HepG2 (cell line): Measurements from ENCODE around the gene NCMAP.

Source experiments
- CEBPZ ChIP-seq: IDR thresholded peaks from 2 replicates; pipeline ENCODE4 v1.6.1; 2012; ENCODE audit warnings: low read length, improper control_type of control experiment
- CTCF ChIP-seq: sonication (generic); formaldehyde crosslinking; IDR thresholded peaks from 2 replicates; pipeline ENCODE4 v1.5.0; 2020; ENCODE audit warnings: mild to moderate bottlenecking, missing genetic modification reagents, moderate library complexity
- HDAC2 ChIP-seq: sonication (generic); formaldehyde crosslinking; IDR thresholded peaks from 2 replicates; pipeline ENCODE4 v1.4.0; 2020; ENCODE audit warnings: missing genetic modification reagents
- HMG20B ChIP-seq: conservative IDR thresholded peaks from 2 replicates; pipeline ENCODE4 v1.6.1; 2016; ENCODE audit warnings: missing genetic modification reagents, missing compliant biosample characterization
- HMGXB3 ChIP-seq: sonication (generic); formaldehyde crosslinking; IDR thresholded peaks from 2 replicates; pipeline ENCODE4 v1.4.0; 2020; ENCODE audit warnings: missing genetic modification reagents, borderline replicate concordance
- KLF13 ChIP-seq: sonication (generic); formaldehyde crosslinking; IDR thresholded peaks from 2 replicates; pipeline ENCODE4 v1.4.0; 2020; ENCODE audit warnings: mild to moderate bottlenecking, missing genetic modification reagents
- POLR2A ChIP-seq, 2 experiments: IDR thresholded peaks; 2 replicates each; pipeline ENCODE4 v1.6.1; 2011; ENCODE audit warnings: low read depth in 2 of 2, low read length in 2 of 2, mild to moderate bottlenecking in 1 of 2, moderate library complexity in 1 of 2; ENCODE audit not compliant: insufficient read depth in 1 of 2
- RBFOX2 ChIP-seq: fragments of 200-400 bp; formaldehyde crosslinking; IDR thresholded peaks from 2 replicates; pipeline ENCODE4 v1.6.1; 2017; ENCODE audit warnings: low read depth, mild to moderate bottlenecking, low read length
- SNAPC2 ChIP-seq: sonication (generic); formaldehyde crosslinking; IDR thresholded peaks from 2 replicates; pipeline ENCODE4 v1.8.1; 2022; ENCODE audit warnings: mild to moderate bottlenecking, missing genetic modification reagents
- ZBTB42 ChIP-seq: sonication (generic); formaldehyde crosslinking; IDR thresholded peaks from 2 replicates; pipeline ENCODE4 v1.5.0; 2020; ENCODE audit warnings: mild to moderate bottlenecking, missing genetic modification reagents
- ZBTB44 ChIP-seq: sonication (generic); formaldehyde crosslinking; IDR thresholded peaks from 2 replicates; pipeline ENCODE4 v1.4.0; 2020; ENCODE audit warnings: missing genetic modification reagents
- ZNF556 ChIP-seq: sonication (generic); formaldehyde crosslinking; IDR thresholded peaks from 2 replicates; pipeline ENCODE4 v1.4.0; 2020; ENCODE audit warnings: mild to moderate bottlenecking, missing genetic modification reagents, borderline replicate concordance
- ZNF607 ChIP-seq: sonication (generic); formaldehyde crosslinking; IDR thresholded peaks from 2 replicates; pipeline ENCODE4 v1.5.1; 2020; ENCODE audit warnings: missing genetic modification reagents, mild to moderate bottlenecking, borderline replicate concordance
- ZNF747 ChIP-seq: sonication (generic); formaldehyde crosslinking; IDR thresholded peaks from 2 replicates; pipeline ENCODE4 v1.8.1; 2023; ENCODE audit warnings: missing genetic modification reagents, mild to moderate bottlenecking, borderline replicate concordance

- no peak for TF ChIP-seq ZBTB44
- TF ChIP-seq ZNF607 (CRISPR knock-in tag): no peak
- no peak for TF ChIP-seq CEBPZ
- TF ChIP-seq ZNF747: no peak
- no peak for TF ChIP-seq SNAPC2 (CRISPR knock-in tag)
- no peak for TF ChIP-seq HMG20B (CRISPR knock-in tag)
- peak; percentile 75 for TF ChIP-seq HDAC2
- TF ChIP-seq RBFOX2: no peak
- TF ChIP-seq HMGXB3 (CRISPR knock-in tag): no peak
- no peak for TF ChIP-seq POLR2A (IDR thresholded peaks at IDR 0.05; ENCODE audit: insufficient read depth in 1 of 2, low read depth in 2 of 2, low read length in 2 of 2)
- no peak for TF ChIP-seq ZBTB42 (CRISPR knock-in tag)
- no peak for TF ChIP-seq KLF13 (CRISPR knock-in tag)
- peak; percentile 39 for TF ChIP-seq CTCF (CRISPR knock-in tag)
- peak; percentile 42; the same call in 1 of the 2 replicates for TF ChIP-seq ZNF556 (CRISPR knock-in tag)
Measured at GRCh38 chr1:24605534-24606295, 49.8 kb downstream of the NCMAP start.
